ENCODE measurements around the gene CST7. TPM values are rescaled to one million over a fixed set of nuclear protein-coding genes. Genes with fewer than 3 reads are reported as not detected.

CST7 gene
- total and polyA plus RNA-seq, 2 of the 13 experiments (the other 11 are each of a cell fraction or from before 2014, with no cell fraction given): not detected

DNA sequence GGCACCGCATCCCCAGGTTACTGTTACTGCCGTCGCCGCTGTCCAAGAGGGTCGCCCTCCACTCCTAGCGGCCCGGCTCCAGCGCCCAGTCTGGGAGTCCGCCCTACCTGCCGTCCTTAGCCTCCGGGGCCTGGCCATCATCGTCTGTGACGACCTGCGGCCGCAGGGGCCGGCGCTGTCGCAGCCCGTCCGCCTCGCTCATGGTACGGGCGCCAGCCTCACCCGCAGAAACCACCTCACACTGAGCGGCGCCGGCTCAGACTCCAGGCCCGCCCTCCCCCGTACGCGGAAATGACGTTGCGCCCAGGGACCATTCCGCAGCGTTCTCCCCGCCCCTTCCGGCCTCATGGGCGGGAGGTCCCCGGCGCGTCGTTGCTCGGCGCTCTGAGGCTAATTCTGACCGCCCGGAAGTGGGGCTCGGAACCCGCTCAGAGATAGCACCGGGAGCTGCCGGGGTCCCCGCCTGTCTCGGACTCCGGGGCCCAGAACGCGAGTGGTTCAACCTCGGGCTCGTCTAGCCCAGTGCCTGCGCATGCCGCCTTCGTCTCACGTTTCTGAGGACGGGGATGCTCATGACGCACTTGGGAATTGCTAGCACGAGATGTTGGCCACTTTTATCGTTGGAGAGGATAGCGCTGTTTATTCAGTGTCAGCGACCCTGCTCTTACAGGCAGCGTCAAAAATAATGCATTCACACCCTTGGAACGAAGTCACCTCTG is 43.6 kb downstream of the CST7 start, which contains the start of gene APMAP (continued):
- TF ChIP-seq, protein P1, sequence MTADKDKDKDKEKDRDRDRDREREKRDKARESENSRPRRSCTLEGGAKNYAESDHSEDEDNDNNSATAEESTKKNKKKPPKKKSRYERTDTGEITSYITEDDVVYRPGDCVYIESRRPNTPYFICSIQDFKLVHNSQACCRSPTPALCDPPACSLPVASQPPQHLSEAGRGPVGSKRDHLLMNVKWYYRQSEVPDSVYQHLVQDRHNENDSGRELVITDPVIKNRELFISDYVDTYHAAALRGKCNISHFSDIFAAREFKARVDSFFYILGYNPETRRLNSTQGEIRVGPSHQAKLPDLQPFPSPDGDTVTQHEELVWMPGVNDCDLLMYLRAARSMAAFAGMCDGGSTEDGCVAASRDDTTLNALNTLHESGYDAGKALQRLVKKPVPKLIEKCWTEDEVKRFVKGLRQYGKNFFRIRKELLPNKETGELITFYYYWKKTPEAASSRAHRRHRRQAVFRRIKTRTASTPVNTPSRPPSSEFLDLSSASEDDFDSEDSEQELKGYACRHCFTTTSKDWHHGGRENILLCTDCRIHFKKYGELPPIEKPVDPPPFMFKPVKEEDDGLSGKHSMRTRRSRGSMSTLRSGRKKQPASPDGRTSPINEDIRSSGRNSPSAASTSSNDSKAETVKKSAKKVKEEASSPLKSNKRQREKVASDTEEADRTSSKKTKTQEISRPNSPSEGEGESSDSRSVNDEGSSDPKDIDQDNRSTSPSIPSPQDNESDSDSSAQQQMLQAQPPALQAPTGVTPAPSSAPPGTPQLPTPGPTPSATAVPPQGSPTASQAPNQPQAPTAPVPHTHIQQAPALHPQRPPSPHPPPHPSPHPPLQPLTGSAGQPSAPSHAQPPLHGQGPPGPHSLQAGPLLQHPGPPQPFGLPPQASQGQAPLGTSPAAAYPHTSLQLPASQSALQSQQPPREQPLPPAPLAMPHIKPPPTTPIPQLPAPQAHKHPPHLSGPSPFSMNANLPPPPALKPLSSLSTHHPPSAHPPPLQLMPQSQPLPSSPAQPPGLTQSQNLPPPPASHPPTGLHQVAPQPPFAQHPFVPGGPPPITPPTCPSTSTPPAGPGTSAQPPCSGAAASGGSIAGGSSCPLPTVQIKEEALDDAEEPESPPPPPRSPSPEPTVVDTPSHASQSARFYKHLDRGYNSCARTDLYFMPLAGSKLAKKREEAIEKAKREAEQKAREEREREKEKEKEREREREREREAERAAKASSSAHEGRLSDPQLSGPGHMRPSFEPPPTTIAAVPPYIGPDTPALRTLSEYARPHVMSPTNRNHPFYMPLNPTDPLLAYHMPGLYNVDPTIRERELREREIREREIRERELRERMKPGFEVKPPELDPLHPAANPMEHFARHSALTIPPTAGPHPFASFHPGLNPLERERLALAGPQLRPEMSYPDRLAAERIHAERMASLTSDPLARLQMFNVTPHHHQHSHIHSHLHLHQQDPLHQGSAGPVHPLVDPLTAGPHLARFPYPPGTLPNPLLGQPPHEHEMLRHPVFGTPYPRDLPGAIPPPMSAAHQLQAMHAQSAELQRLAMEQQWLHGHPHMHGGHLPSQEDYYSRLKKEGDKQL (CRISPR knock-in tag; IDR thresholded peaks at IDR 0.05; ENCODE audit: low read depth): no peak; the same call in 1 of the 2 replicates
- TF ChIP-seq MYNN (CRISPR knock-in tag; IDR thresholded peaks at IDR 0.05; ENCODE audit: low read depth) (peak; percentile 91; the same call in 1 of the 2 replicates), CEBPG (CRISPR knock-in tag; IDR thresholded peaks at IDR 0.05) (peak; percentile 45; the same call in 1 of the 2 replicates), SIN3B (IDR thresholded peaks at IDR 0.05; ENCODE audit: low read length) (peak; percentile 57; the same call in 1 of the 2 replicates), CBX5 (CRISPR knock-in tag; IDR thresholded peaks at IDR 0.05; ENCODE audit: borderline replicate concordance) (peak; percentile 65; the same call in 1 of the 2 replicates), ZNF782 (CRISPR knock-in tag; IDR thresholded peaks at IDR 0.05; ENCODE audit: borderline replicate concordance) (peak; percentile 82; the same call in 1 of the 2 replicates), ONECUT2 (CRISPR knock-in tag; IDR thresholded peaks at IDR 0.05) (0 out of 2 replicates have a peak, but pooled peaks have one; percentile 22), MTF2 (CRISPR knock-in tag; IDR thresholded peaks at IDR 0.05; ENCODE audit: borderline replicate concordance) (no peak)
- TF ChIP-seq, protein P2, sequence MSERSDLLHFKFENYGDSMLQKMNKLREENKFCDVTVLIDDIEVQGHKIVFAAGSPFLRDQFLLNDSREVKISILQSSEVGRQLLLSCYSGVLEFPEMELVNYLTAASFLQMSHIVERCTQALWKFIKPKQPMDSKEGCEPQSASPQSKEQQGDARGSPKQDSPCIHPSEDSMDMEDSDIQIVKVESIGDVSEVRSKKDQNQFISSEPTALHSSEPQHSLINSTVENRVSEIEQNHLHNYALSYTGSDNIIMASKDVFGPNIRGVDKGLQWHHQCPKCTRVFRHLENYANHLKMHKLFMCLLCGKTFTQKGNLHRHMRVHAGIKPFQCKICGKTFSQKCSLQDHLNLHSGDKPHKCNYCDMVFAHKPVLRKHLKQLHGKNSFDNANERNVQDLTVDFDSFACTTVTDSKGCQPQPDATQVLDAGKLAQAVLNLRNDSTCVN (CRISPR knock-in tag; IDR thresholded peaks at IDR 0.05; ENCODE audit: borderline replicate concordance): no peak
- TF ChIP-seq, protein P3, sequence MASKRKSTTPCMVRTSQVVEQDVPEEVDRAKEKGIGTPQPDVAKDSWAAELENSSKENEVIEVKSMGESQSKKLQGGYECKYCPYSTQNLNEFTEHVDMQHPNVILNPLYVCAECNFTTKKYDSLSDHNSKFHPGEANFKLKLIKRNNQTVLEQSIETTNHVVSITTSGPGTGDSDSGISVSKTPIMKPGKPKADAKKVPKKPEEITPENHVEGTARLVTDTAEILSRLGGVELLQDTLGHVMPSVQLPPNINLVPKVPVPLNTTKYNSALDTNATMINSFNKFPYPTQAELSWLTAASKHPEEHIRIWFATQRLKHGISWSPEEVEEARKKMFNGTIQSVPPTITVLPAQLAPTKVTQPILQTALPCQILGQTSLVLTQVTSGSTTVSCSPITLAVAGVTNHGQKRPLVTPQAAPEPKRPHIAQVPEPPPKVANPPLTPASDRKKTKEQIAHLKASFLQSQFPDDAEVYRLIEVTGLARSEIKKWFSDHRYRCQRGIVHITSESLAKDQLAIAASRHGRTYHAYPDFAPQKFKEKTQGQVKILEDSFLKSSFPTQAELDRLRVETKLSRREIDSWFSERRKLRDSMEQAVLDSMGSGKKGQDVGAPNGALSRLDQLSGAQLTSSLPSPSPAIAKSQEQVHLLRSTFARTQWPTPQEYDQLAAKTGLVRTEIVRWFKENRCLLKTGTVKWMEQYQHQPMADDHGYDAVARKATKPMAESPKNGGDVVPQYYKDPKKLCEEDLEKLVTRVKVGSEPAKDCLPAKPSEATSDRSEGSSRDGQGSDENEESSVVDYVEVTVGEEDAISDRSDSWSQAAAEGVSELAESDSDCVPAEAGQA (IDR thresholded peaks at IDR 0.05; ENCODE audit: low read depth): peak; percentile 91
- TF ChIP-seq, protein P3 (CRISPR knock-in tag; IDR thresholded peaks at IDR 0.05; ENCODE audit: borderline replicate concordance): peak; percentile 94; the same call in 1 of the 2 replicates

All from HepG2 (cell line).